GOT3 (cell line): ENCODE data around the gene FBXL7.
"Not testable (repeated sequence)": the region's sequence is repeated elsewhere in the genome, so short reads cannot be mapped to it uniquely, and the experiment has no call there.

Experiments used
- DNase-seq: peaks from one replicate; lab custom pipeline; 2025; ENCODE audit warnings: mixed read lengths; lab: John Stamatoyannopoulos, UW

FBXL7 gene

DNA sequence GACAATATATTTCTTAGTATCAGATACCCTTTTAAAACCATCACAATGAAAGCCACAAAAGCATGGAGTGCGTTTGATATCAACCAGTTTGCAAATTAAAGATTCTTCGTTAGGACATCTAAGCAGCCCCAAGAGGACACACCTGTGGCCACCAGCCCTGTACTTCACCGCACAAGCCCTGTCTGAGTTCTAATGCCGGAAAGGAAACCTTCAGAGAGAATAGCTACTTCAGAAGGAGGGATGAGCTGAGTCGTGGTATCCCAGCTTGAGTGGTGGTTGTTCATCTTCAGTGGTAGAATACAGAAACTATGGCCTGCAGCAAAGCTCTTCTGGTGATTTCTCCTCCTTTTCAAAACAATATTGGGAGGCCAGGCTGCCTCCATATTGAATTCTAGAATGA is 319.6 kb downstream of the FBXL7 start:
- no peak for DNase-seq

DNA sequence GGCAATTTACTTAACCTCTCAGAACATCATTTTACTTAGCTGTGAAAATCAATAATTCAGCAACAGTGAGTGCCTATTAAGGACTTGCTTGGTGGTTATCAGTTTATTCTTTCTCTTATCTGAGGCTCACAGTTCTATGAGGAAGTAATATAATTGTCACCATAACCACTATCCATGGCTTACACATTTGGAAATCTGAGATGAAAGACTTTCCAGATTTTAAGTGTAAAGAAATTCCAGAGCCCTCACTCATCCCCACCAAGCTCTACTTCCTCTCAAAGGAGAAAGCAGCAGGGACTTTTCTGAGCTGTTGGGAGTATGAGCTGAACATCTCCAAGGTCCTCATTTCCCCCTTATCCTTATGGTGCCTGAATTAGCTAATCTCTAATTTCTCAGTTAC is 321.5 kb downstream of the FBXL7 start:
- DNase-seq, result no peak

DNA sequence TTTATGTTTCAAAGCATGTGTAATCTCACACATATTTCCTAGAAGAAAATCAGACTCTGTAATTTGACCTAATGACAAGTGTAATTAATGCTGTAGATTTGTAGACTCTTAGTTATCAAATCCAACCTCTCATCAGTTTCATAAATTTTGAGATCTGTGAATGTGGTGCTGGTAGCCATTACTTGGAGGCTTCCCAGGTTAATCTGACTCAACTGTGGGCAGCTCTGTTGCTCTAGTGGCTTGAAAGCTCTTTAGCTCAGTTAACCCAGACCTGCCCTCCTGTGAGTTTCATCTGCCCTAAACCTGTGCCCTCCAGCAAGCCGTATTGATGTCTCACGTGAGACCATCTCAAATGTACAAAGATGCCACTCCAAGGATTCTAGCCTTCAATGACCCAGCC is 323.4 kb downstream of the FBXL7 start:
- DNase-seq, result no peak

DNA sequence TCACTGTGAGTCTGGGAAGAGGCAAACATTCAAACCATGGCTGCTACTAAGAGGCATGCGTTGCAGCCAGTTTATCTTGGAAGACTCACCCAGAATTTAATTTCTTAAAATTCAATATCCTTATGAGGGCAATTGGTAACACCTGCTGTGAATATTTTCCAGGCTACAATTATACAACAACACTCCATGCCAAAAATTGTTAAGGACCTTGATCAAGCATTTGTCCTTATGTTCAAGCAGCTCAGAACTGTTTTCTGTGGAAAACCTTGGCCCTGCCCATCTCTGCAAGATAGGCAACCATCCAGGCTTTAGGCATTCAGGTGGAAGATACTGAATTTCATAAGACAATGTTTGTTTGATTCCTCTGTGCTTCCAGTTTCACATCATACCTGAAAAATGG is 327.8 kb downstream of the FBXL7 start:
- DNase-seq, result no peak

DNA sequence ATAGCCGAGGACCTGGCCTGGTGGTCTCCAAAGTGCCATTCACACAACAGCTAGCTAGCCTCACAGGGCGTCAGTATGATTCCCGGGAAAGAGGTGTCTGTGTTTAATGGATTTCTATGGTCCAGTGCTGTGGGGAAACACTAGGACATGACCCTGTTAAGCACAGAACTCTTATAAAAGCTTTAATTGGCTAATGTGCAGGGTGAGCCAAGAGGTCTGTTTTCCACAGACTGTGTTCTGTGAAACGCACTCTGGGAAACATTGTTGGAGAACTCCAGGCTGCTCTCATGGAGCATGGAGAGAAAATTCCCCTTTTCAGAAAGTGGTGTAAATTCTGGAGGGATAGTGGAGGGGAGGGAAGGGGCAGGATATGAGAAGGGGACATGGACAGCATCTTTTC is 331.4 kb downstream of the FBXL7 start:
- DNase-seq, result no peak

DNA sequence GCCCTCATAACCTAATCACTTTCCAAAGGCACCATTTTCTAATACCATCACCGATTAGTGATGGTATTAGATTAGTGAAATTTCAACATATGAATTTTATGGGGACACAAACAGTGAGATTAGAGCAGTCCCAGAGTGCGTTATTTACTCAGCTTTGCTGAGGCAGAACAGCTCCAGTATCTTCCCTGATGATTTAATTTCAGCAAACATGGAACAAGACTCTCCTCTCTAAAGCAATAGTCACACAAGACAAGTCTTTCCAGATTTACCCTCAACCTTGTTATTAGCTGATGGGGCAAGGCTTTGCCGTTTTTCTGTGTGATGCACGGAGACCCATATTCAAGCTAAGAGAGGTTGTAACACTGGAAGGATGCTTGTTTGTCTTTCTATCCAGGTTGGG is 333.4 kb downstream of the FBXL7 start:
- no peak for DNase-seq

DNA sequence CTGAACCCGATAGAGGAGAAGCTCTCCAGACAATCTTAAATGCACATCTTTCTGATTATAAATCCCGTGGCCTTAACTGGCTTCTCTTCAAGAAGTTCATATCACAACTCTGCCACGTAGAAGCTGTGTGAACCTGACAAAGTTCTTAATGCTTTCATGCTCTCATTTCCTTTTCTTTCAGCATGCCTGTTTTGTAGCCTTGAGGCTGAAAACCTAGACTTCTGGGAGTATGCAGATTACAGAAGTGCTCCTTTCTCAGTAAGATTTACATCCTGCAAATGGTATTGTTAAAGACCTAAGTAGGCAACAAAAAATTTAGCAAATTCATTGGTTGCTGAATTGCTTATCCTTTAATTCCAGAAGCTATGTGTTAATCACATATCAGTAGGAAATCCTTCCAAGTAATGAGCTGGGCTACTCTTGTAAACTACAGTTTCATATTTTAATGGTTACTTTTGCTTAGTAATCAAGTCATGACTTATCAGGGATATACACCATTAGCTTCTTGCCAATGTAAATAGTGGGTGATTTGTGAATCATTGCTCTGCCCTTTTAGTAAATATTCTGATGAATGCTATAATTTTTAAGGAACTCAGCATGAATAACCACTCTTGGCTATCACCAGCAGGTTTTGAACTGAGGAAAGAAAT is 334.7 kb downstream of the FBXL7 start:
- DNase-seq, result no peak

DNA sequence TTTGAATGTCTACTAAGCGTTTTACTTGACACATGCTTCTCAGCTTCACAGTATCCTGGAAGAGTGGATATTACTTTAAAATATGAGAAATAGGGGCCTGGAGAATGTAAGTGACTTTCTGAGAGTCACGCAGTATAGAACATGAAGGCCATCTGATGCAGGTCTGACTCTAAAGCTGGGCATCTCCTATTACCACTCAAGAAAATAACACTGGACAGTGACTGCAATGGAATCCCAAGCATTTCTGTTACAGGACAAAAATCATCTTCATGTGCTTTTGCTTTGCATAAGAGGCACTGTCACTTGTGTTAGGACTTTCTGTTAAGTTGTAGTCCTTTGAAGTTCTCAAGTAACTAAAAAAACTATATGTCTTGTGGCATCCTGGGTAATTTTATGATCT is 335.5 kb downstream of the FBXL7 start:
- no peak for DNase-seq

DNA sequence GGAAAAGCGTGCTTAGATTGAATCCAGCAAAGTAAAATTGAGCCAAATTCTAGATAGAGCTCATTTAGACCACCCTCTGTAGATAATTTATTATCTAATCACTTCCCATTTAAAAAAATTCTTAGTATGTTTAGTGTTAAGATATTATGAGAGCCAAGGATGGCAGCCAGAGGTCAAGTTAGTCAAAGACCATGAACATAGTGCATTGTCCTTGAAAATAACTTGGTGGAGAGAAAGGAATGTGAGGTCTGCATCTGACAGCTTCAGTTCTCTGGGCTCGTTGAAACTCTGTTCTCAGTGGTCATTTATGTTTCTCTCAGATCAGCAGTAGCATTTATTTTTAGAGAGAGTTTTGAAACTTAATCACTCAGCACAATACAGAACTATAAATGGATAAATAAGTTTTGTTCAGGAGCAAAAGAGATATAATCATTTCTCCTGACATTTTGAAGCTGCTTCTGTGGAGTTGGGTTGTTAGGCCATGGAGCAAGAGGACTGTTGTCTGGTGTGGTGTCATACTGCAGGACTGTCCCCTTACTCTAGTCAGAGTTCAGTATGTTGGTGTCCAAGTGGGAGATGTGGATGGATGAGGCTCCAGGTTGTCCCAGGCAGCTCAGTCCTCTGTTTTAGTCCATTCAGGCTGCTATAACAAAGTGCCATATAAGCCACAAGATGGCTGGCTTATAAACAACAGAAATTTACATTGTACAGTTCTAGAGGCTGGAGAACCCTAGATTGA is 337.7 kb downstream of the FBXL7 start:
- DNase-seq, result no peak

DNA sequence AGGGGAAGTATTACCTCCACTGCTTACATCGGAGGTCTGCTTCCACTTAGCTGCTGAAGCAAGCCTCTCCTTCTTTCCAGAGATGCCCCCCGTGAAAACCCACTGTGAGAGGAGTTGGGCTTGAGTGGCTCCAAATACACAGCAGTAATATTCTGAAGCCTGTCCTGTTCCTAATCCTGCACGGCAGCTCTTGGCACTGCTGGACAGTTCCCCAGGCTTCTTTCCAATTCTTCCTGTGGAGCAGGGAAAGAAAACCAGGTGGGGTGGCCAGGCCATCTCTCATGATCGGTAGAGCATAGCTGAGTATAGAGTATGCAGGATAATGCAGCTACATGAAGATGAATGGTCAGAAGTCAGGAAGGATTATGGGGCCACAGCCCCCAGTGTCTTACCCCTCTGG is 344.3 kb downstream of the FBXL7 start:
- DNase-seq, result no peak

DNA sequence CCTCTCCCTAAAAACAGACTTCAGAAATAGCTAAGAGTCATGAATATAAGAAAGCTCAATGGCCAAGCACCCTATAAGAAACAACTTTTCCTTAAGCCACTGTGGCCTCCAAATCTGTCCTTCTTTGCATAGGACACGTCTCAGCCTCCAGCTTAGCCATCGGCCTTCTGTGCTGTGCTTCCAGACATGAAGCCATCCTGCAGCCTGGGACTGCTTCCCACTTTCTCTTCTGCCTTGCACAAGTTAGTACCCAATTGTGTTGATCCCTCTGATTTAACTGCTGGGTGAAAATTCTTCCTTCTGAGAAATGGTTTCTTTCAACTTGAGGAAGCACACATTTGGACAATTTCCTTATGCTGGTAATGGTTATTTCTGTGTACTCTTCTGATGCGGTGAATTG is 344.9 kb downstream of the FBXL7 start:
- no peak for DNase-seq

DNA sequence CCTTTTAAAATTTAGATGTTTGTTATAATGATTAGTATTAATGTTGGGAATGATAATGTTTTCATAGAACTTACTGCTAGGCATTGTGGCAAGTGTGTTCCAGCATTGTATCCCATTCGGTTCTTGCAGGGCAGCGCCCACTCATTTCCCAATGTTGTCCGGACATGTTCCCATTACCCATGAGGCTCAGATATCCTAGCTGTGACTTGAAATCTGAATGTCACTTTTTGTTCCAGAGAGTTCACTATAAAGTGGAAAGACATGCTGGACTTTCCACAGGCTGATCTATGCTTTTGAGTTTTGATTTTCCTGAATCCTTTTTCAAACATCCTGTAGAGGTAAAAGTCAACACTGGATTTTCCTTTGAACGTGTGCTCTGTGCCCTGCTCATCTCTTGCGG is 350.6 kb downstream of the FBXL7 start:
- DNase-seq, result no peak

DNA sequence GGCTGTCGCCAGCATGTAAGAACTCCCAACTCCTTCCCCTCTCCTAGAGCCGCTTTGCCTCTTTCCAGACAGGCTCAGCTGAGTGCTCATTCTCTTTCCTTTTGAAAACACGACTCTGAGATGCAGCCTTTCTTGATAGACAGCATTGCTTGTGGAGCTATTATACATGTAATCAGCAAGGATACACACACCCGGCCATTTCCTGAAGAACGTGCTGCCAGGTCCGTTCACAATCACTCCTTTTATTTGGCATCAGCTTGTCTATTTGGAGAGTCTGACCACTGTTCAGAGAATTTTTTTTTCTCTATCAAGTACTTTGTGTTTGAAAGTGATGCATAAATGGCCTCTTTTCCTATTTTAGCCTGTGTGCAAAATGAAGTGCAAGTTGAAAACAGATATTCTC is 351.0 kb downstream of the FBXL7 start:
- no peak for DNase-seq

DNA sequence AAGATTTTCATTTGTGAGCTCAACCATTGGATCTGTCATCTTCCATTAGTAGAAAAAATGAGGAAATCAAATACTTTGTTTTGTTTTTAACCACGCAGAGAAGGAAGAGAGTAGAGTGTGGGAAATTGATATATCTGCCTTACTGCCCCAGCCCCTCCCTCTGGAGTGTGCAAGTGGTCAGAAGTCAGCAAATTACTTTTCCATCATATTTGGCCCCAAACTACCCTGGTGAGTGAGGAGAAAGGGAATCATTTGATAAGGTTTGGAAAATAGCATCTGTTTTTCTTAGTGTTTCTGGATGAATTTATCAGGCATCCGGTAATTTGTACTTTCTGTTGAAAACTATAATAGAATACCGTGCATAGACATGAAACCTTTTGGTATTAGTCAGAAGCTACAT is 352.2 kb downstream of the FBXL7 start:
- no peak for DNase-seq

DNA sequence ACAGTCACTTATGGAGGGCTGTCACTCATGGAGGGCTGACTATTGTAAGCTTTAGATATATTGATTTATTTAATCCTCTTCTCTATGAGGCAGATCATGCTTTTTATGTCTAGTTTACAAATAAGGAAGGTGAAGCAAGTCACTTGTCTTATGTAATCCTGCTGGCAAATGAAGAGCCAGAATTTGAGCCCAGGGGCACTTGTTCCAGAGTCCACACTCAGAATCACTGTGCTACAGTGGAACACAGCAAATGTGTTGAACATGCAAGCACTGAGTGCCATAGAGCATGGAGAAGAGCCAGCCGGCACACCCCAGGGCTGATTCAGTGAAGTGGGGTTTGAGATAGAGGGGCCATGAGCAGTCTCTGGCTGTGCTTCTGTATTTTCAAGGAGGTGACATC is 353.0 kb downstream of the FBXL7 start:
- no peak for DNase-seq

DNA sequence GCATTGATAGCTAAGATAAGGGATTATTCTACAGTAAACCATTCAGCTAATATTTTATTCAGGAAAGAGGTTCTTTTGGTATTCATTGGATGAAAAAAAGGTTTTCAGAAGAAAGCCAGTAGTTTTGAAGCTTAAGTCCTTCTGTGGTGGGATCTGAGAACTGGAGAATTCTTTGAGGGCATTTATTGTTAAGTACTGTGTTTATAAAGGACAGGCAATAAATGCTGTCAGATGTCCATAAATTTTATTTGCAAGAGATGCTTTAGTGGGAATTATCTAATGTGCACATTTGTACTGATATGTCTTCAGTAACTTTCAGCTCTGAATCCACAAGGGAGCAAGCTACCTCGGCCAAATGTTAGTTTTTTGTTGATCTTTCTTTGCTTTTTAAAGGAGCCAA is 358.3 kb downstream of the FBXL7 start:
- DNase-seq, result no peak

DNA sequence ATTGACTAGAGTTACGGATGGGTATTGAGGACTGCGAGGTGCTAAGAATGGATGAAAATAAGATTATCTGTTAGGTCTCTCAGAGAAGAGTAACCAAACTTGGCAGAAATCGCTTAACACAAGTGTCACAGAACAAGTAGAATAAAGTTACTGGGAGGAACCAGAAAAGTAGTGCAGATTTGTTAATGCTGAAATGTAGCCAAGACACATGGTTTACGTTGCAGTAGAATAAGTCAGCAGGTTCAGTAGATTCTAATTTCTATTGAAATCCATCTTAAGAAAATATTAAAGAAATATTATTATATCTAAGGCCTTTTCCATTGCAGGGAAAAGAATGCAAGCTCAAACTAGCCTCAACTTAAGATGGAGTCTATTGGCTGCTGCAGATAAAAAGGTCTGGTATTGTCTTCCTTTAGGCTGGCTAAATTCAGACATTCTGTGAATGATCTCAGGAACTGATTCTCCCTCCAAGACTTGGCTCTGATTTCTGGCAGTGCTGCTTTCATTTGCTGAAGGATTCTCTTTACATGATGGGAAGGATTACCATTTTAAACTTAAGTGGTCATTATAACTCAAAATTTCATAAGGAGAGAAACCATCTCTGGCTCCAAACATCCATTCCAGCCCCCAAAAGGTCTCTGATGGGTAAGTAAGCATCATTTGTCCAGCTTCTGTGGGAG is 364.7 kb downstream of the FBXL7 start:
- no peak for DNase-seq

DNA sequence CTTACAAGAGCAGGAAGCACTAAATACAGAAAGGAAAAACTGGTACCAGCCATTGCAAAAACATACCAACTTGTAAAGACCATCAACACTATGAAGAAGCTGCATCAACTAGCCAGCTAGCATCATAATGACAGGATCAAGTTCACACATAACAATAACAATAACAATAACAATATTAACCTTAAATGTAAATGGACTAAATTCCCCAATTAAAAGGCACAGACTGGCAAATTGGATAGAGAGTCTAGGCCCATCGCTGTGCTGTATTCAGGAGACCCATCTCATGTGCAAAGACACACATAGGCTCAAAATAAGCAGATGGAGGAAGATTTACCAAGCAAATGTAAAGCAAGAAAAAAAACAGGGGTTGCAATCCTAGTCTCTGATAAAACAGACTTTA is 372.3 kb downstream of the FBXL7 start:
- not testable (repeated sequence) for DNase-seq

DNA sequence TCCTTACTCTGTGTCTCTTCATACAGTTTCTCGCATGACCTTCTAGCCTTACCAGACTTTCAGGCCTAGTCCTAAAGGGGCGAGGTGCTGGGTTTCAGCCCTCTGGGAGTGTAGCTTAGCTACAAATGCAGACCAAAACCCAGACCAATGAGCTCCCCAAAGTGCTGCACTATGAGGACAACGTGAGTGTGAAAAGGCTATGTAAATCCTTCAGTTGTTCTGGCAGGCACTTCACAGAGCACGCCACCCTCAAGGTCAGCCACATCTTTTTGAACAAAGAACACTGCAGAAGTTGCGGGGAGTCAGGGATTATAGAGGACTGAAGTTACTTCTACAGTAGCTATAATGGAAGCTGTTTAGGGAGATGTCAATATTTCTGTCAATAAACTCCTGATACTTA is 377.9 kb downstream of the FBXL7 start:
- DNase-seq, result no peak

DNA sequence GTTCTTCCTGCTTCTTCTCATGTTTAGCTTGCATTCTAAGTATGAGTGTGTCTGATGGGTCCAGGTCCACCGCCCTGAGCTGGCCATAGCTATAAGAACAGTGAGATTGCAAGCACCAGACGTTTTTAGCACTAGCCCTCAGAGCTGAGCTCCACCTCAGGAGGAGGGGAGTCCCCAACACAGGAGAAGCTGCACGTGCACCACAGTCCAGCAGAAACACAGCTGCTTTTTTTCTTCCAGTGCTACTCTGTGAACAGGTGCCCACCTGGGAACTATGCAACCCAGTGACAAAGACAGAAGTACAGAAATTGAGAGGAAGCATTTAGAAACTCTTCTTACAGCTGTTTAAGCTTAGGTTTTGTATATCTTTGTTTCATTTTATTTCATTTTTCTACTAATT is 380.2 kb downstream of the FBXL7 start:
- DNase-seq, result no peak

DNA sequence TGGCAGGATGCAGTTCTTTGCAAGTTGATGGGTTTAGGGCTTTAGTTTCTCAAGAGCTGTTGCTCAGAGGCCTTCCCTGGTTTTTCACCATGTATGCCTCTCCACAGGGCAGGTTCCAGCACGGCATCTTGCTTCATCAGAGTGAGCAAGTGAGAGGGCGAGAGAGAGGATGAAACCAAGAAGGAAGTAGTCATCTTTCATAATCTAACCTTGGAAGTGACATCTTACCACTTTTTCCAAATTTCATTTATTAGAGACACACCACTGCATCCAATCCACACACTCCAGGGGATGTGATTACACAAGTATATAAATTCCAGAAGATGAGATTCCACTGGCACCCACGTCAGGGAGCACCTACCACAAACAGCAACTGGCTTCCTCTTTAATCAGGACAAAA is 385.2 kb downstream of the FBXL7 start:
- no peak for DNase-seq

DNA sequence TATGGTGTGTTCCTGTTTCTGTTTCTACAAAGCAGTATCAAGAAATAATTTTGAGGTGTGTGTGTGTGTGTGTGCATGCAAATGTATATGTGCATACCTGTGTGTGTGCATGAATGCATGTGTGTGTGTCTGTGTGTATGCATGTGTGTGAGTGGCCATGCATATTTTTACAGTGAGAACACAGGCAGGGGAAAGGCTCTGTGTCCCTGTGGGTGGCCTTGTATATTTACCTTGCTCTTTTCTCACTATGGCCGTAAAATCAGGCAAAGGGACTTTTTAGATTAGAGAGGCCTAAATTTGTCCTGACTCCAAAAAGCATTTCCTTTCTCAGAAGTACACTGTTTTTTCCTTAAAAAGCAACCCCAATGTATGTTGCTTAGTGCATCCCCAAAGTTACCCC is 386.2 kb downstream of the FBXL7 start:
- DNase-seq, result no peak

DNA sequence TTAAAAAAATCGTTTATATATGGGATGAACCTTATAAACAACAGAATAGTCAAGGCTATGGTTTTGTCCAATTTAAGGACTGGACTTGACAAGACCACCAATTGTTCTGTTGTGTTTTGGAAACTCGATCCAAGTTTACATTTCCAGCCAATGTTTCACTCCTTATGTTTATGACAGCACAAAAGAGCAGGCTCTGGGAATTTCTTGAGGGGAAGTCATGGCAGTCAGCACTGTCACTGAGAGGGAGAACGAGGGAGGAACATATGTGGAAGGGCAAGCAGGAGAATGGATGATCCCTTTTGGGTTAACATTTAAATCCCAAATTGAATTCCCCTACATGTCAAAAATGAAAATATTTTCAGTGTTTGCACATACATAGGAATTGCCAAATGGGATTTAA is 387.1 kb downstream of the FBXL7 start:
- DNase-seq, result peak; percentile 74

DNA sequence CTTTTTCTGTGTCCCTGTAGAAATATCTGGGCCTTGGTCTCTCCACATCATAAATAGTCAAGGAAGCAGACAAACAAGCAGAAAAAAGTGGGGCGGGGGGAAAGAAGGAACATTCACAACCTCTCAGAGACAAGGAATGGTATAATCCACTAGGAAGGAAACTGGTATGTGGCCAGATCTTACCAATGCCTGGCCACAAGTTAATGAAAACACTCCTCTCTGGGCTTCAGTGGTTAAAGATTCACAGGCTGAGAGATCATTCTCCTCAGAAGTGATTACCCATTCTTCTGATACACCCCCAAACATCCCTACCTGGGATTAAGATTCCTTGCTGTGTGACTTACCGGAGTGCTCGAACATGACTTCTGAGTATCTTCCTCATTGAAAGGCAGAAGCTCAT is 389.0 kb downstream of the FBXL7 start:
- DNase-seq, result no peak
